HCT116 (cell line): ENCODE data around the gene PNLDC1. TPM values are rescaled to one million over a fixed set of nuclear protein-coding genes. Genes with fewer than 3 reads are reported as not detected.

Experiments
- ATAC-seq: fragments of 200-7000 bp; cut with Tn5 transposase; 2 replicates; pipeline ENCODE4 v1.9.1; 2020; ENCODE audit warnings: mild to moderate bottlenecking, moderate library complexity
- BruUV-seq: library from RNA; stranded (reverse); fragments of 400-500 nt; replicated peaks from 2 replicates; lab custom pipeline; 2021; lab: Mats Ljungman, UMichigan
- CTCF ChIA-PET: fragments of 300-600 bp; sonication (Branson Sonifier 250); formaldehyde crosslinking; loops from one replicate; lab custom pipeline; 2021; ENCODE audit warnings: antibody characterized with exemption; lab: Charles Lee
- POLR2A ChIA-PET: fragments of 300-600, 350-600 bp; sonication (Branson Sonifier 250); formaldehyde crosslinking; loops from one replicate; lab custom pipeline; 2021; ENCODE audit warnings: antibody characterized with exemption; lab: Charles Lee
- RAD21 ChIA-PET, 2 experiments: fragments of 300-600 bp; sonication (Branson Sonifier 250); formaldehyde crosslinking; loops; one replicate each; lab custom pipeline; 2023; ENCODE audit warnings: low total read pairs in 2 of 2; ENCODE audit not compliant: uncharacterized antibody in 2 of 2, unreplicated experiment in 2 of 2, low non-redundant PET in 1 of 2; lab: Charles Lee
- DNase-seq: peaks from one replicate; pipeline ENCODE4 v3.0.0-alpha.2; 2010; ENCODE audit warnings: low read depth, low spot score
- H2AFZ ChIP-seq: fragments of 200-600 bp; shearing (Covaris generic), sonication (generic); 2 replicates; pipeline ENCODE4 v1.6.1; 2017; ENCODE audit warnings: low read depth, mixed run types, mixed read lengths, antibody characterized with exemption, low read length; ENCODE audit not compliant: poor library complexity, severe bottlenecking
- H3K27ac ChIP-seq: 2 replicates; pipeline ENCODE4 v1.5.1; 2012; ENCODE audit warnings: low read depth, low read length
- H3K27me3 ChIP-seq: fragments of 200-600 bp; sonication (generic); 2 replicates; pipeline ENCODE4 v1.6.1; 2016; ENCODE audit warnings: mixed run types, low read length, mixed read lengths; ENCODE audit not compliant: insufficient read depth
- H3K36me3 ChIP-seq, 2 experiments: fragments of 200-500 bp in 1 of 2; fragments of 200-600 bp in 1 of 2; sonication (Bioruptor generic) in 1 of 2; sonication (generic) in 1 of 2; 2 replicates each; pipeline versions ENCODE4 v1.5.1 to v1.6.1; 2014 to 2016; ENCODE audit warnings: low read length in 2 of 2, inconsistent platforms in 1 of 2, mixed read lengths in 1 of 2, mixed run types in 1 of 2; ENCODE audit not compliant: insufficient read depth in 2 of 2, control insufficient read depth in 1 of 2
- H3K4me1 ChIP-seq, 2 experiments: fragments of 200-600 bp in 1 of 2; sonication (generic) in 1 of 2; 2 replicates each; pipeline versions ENCODE4 v1.5.1 to v1.6.1; 2012 to 2017; ENCODE audit warnings: low read length in 2 of 2, inconsistent platforms in 1 of 2, mild to moderate bottlenecking in 1 of 2, mixed read lengths in 1 of 2, mixed run types in 1 of 2, moderate library complexity in 1 of 2; ENCODE audit not compliant: insufficient read depth in 2 of 2, control insufficient read depth in 1 of 2
- H3K4me2 ChIP-seq: fragments of 200-600 bp; sonication (generic); 2 replicates; pipeline ENCODE4 v1.6.1; 2017; ENCODE audit warnings: mixed run types, low read length, mixed read lengths
- H3K4me3 ChIP-seq, 2 experiments: fragments of 200-600 bp in 1 of 2; sonication (generic) in 1 of 2; replicated peaks in 1 of 2; 2 replicates each; pipeline ENCODE4 v1.5.1; 2011 to 2016; ENCODE audit warnings: low read length in 2 of 2, control low read depth in 1 of 2, low read depth in 1 of 2, mild to moderate bottlenecking in 1 of 2, mixed read lengths in 1 of 2, mixed run types in 1 of 2
- H3K79me2 ChIP-seq: fragments of 200-600 bp; sonication (generic); 2 replicates; pipeline ENCODE4 v1.6.1; 2017; ENCODE audit warnings: mild to moderate bottlenecking, mixed run types, low read length, moderate library complexity, mixed read lengths; ENCODE audit not compliant: insufficient read depth
- H3K9ac ChIP-seq: fragments of 200-600 bp; sonication (generic); 2 replicates; pipeline ENCODE4 v1.6.1; 2016; ENCODE audit warnings: low read length, mixed read lengths
- H3K9me2 ChIP-seq: fragments of 200-600 bp; sonication (generic), shearing (Covaris generic); 2 replicates; pipeline ENCODE4 v1.6.1; 2017; ENCODE audit warnings: mixed run types, mild to moderate bottlenecking, moderate library complexity; ENCODE audit not compliant: insufficient read depth
- H3K9me3 ChIP-seq, 2 experiments: fragments of 200-500 bp in 1 of 2; fragments of 200-600 bp in 1 of 2; sonication (Bioruptor generic) in 1 of 2; sonication (generic) in 1 of 2; 2 replicates each; pipeline ENCODE4 v1.6.1; 2014 to 2017; ENCODE audit warnings: low read length in 2 of 2, mixed read lengths in 2 of 2, inconsistent platforms in 1 of 2, low read depth in 1 of 2, mild to moderate bottlenecking in 1 of 2, mixed run types in 1 of 2, moderate library complexity in 1 of 2; ENCODE audit not compliant: control insufficient read depth in 1 of 2, insufficient read depth in 1 of 2
- H4K20me1 ChIP-seq: fragments of 200-600 bp; sonication (generic), shearing (Covaris generic); 2 replicates; pipeline ENCODE4 v1.6.1; 2017; ENCODE audit warnings: mixed run types, mild to moderate bottlenecking, moderate library complexity; ENCODE audit not compliant: insufficient read depth
- CBX3 ChIP-seq: IDR thresholded peaks from 2 replicates; pipeline ENCODE4 v1.6.1; 2012; ENCODE audit warnings: low read depth
- EGR1 ChIP-seq: IDR thresholded peaks from 2 replicates; pipeline ENCODE4 v1.6.1; 2012; ENCODE audit warnings: low read depth
- ELF1 ChIP-seq: IDR thresholded peaks from 2 replicates; pipeline ENCODE4 v1.6.1; 2012; ENCODE audit warnings: low read depth, borderline replicate concordance
- EZH2 ChIP-seq: fragments of 200-600 bp; sonication (generic); IDR thresholded peaks from 2 replicates; pipeline ENCODE4 v1.6.1; 2017; ENCODE audit warnings: antibody characterized with exemption, mixed run types
- FOSL1 ChIP-seq: IDR thresholded peaks from 2 replicates; pipeline ENCODE4 v1.6.1; 2012; ENCODE audit warnings: low read depth
- JUND ChIP-seq: IDR thresholded peaks from 2 replicates; pipeline ENCODE4 v1.6.1; 2012
- MAX ChIP-seq: IDR thresholded peaks from 2 replicates; pipeline ENCODE4 v1.6.1; 2012
- POLR2A ChIP-seq: IDR thresholded peaks from 2 replicates; pipeline ENCODE4 v1.7.0; 2011; ENCODE audit warnings: borderline replicate concordance; ENCODE audit not compliant: insufficient read depth, insufficient read length; ENCODE audit errors: extremely low read depth
- POLR2AphosphoS5 ChIP-seq: IDR thresholded peaks from 2 replicates; pipeline ENCODE4 v1.6.1; 2011; ENCODE audit warnings: mild to moderate bottlenecking, low read depth, low read length, moderate library complexity
- RAD21 ChIP-seq: IDR thresholded peaks from 2 replicates; pipeline ENCODE4 v1.6.1; 2012; ENCODE audit warnings: low read depth, mild to moderate bottlenecking
- SIN3A ChIP-seq: IDR thresholded peaks from 2 replicates; pipeline ENCODE4 v1.6.1; 2012; ENCODE audit warnings: low read depth
- SP1 ChIP-seq: IDR thresholded peaks from 2 replicates; pipeline ENCODE4 v1.6.1; 2012; ENCODE audit warnings: low read depth
- TCF7L2 ChIP-seq: IDR thresholded peaks from 2 replicates; pipeline ENCODE4 v1.7.0; 2011; ENCODE audit warnings: borderline replicate concordance, inconsistent platforms; ENCODE audit not compliant: insufficient read depth, insufficient read length; ENCODE audit errors: extremely low read depth
- ZBTB33 ChIP-seq: IDR thresholded peaks from 2 replicates; pipeline ENCODE4 v1.6.1; 2011; ENCODE audit warnings: mild to moderate bottlenecking, low read length, moderate library complexity; ENCODE audit not compliant: insufficient replicate concordance; ENCODE audit errors: extremely low read depth
- ZFX ChIP-seq: fragments of 450-650 bp; IDR thresholded peaks from 2 replicates; pipeline ENCODE4 v1.6.1; 2017
- ZNF274 ChIP-seq: fragments of 200-500 bp; sonication (Bioruptor generic); IDR thresholded peaks from 2 replicates; pipeline ENCODE4 v1.6.1; 2014; ENCODE audit warnings: mild to moderate bottlenecking, low read depth, low read length, inconsistent platforms
- intact Hi-C: fragments of 100-400 bp; cut with micrococcal nuclease; formaldehyde crosslinking; loops from 2 replicates; pipeline ENCODE4 v1.10.0; 2022
- total RNA-seq: library from RNA; stranded (reverse); gene quantifications from one replicate; pipeline ENCODE4 v1.2.1, GENCODE V29; 2021; ENCODE audit not compliant: unreplicated experiment
- TF ChIP-seq, protein P1 (sequence below): IDR thresholded peaks from 2 replicates; pipeline ENCODE4 v1.6.1; 2012
- TF ChIP-seq, protein P2 (sequence below), 3 experiments: fragments of 200-600 bp in 1 of 3; sonication (generic) in 1 of 3; IDR thresholded peaks in 2 of 3; conservative IDR thresholded peaks in 1 of 3; 2 replicates each; pipeline ENCODE4 v1.5.1; 2012 to 2017; ENCODE audit warnings: low read depth in 2 of 3, low read length in 2 of 3, antibody characterized with exemption in 1 of 3, borderline replicate concordance in 1 of 3, control low read depth in 1 of 3, mild to moderate bottlenecking in 1 of 3, mixed read lengths in 1 of 3, mixed run types in 1 of 3, moderate library complexity in 1 of 3; ENCODE audit not compliant: insufficient read depth in 1 of 3

PNLDC1 gene
- total RNA-seq, 1 experiment from 2014 or later, result 0.37 TPM

DNA sequence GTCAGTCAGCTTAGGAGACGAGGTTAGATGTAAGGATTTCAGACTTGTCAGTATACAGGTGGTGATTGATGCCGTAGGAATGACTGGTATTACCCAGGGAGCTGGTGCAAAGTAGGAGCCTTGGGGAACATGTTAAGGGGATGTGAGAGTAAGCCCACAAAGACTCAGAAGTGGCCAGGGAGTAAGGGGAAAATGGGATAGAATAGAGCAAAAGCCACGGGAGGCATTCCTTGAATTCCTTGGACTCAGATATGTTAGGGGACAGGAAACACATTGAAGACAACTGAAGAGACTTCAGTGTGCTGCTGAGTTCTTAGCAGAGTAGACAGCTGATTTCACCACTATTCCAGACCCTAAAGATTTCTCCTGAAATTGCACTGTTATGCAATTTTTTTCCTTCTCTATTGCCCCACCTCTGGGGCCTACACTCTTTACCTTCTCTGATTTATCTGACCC, 39.4 kb upstream of the PNLDC1 start (continued):
- TF ChIP-seq RAD21 (no peak), SP1 (no peak)

DNA sequence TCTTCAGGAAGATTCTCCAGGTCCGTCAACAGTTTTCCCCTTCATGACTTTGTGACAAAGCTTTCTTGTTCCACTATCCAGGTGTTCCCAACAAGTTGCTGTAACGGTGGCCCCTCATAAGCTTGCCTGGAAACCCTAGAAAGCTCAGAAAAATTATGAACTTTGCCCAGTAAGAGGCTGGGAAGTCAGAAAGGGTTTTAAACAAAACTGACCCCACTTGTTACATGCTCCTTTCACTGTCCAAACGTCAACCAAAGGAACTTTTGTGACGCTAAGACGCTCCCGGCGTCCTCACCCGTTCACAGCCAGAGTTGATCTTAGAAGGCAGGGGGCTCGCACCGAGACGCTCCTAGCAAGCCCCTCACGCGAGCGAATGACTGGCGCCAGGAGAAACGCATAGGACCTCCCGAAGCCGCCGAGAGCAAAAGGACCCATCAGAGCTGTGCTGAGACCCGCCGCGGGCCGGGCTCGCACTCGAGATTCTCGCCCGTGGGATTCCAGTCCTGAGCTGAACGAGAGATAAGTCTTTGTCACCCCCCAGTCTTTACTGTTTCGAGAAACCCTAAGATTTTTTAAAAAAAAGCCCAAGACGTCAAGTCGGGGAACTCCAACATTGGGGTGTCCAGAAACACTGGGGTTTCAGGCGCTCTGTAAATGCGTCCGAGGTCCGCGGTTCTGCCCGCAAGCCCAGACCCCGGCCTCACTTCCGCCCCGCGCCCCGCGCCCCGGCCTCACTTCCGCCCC, 38.8 kb upstream of the PNLDC1 start:
- H3K9me2 ChIP-seq, result no peaks in the 10 kb centered on the region
- POLR2A ChIA-PET, result interaction anchor here (1.0 to 2.1 kb wide), 3 partner anchors 9 to 34 kb away, joined by 3 to 11 read pairs (median 7); partner anchors contain the start of genes MRPL18, TCP1 and WTAP
- peak overlapping the region; percentile 34 to 69 for H3K4me3 ChIP-seq
- H4K20me1 ChIP-seq, result no peaks in the 10 kb centered on the region
- TF ChIP-seq POLR2AphosphoS5 (no peak), EZH2 (no peak), ZBTB33 (no peak), FOSL1 (no peak), TCF7L2 (no peak), JUND (no peak), ZNF274 (no peak), MAX (no peak), EGR1 (no peak), ELF1 (no peak), SP1 (no peak; the same call in 1 of the 2 replicates), SIN3A (no peak), CBX3 (no peak), POLR2A (no peak), ZFX (no peak)
- TF ChIP-seq, protein P1, sequence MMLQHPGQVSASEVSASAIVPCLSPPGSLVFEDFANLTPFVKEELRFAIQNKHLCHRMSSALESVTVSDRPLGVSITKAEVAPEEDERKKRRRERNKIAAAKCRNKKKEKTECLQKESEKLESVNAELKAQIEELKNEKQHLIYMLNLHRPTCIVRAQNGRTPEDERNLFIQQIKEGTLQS, result no peak
- TF ChIP-seq, protein P2, sequence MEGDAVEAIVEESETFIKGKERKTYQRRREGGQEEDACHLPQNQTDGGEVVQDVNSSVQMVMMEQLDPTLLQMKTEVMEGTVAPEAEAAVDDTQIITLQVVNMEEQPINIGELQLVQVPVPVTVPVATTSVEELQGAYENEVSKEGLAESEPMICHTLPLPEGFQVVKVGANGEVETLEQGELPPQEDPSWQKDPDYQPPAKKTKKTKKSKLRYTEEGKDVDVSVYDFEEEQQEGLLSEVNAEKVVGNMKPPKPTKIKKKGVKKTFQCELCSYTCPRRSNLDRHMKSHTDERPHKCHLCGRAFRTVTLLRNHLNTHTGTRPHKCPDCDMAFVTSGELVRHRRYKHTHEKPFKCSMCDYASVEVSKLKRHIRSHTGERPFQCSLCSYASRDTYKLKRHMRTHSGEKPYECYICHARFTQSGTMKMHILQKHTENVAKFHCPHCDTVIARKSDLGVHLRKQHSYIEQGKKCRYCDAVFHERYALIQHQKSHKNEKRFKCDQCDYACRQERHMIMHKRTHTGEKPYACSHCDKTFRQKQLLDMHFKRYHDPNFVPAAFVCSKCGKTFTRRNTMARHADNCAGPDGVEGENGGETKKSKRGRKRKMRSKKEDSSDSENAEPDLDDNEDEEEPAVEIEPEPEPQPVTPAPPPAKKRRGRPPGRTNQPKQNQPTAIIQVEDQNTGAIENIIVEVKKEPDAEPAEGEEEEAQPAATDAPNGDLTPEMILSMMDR (IDR thresholded peaks at IDR 0.05 in 2 of 3, conservative IDR thresholded peaks at IDR 0.05 in 1 of 3; ENCODE audit: borderline replicate concordance in 1 of 3, insufficient read depth in 1 of 3, low read depth in 2 of 3, low read length in 2 of 3), result no peak
- H2AFZ ChIP-seq, result no peak overlapping the region
- no peaks in the 10 kb centered on the region for H3K9me3 ChIP-seq
- peak overlapping the region; percentile 96 for H3K4me2 ChIP-seq
- H3K9ac ChIP-seq, result peak overlapping the region; percentile 79
- TSS peak; percentile 86 for BruUV-seq
- peak overlapping the region; percentile 96 for H3K27ac ChIP-seq
- no peak for DNase-seq
- ATAC-seq, result no peak
- H3K36me3 ChIP-seq, result peaks cover 2 to 12% of the 10 kb centered on the region in 2 experiments; a peak in 2 of 4 replicates
- H3K79me2 ChIP-seq, result peaks cover 12% of the 10 kb centered on the region
- intact Hi-C loops, result no loop called here
- peaks cover 4 to 47% of the 10 kb centered on the region in 2 experiments; a peak in 3 of 4 replicates for H3K4me1 ChIP-seq
- RAD21 ChIA-PET, result no interaction called here
- no peaks in the 10 kb centered on the region for H3K27me3 ChIP-seq
- CTCF ChIA-PET, result no interaction called here
